ENCODE measurements around the gene PPM1H.

The PPM1H gene

GRCh38 chr12:62977883-62978282 lies 42.9 kb upstream of the PPM1H start:
- no peak for DNase-seq
- no peak for ATAC-seq (ENCODE audit: insufficient read depth, low read depth)
- Histone ChIP-seq H2AFZ (ENCODE audit: low read depth, low read length) (no peak overlapping the region), H3K4me1 (ENCODE audit: insufficient read depth, low read length) (no peaks in the 10 kb centered on the region), H3K27ac (ENCODE audit: low read length) (no peak overlapping the region), H4K20me1 (ENCODE audit: insufficient read depth, low read length) (no peaks in the 10 kb centered on the region), H3K79me2 (ENCODE audit: insufficient read depth, low read length) (no peaks in the 10 kb centered on the region), H3K4me3 (ENCODE audit: low read depth in 1 of 2, low read length in 2 of 2) (no peak overlapping the region), H3K36me3 (ENCODE audit: insufficient read depth, low read length) (no peaks in the 10 kb centered on the region), H3K27me3 (ENCODE audit: insufficient read depth, low read length, poor library complexity) (peaks cover 6% of the 10 kb centered on the region), H3K9ac (ENCODE audit: low read depth, low read length) (no peak overlapping the region), H3K9me3 (ENCODE audit: insufficient read depth, low read length, severe bottlenecking) (no peaks in the 10 kb centered on the region), H3K4me2 (ENCODE audit: insufficient read depth, low read length) (no peak overlapping the region)
- TF ChIP-seq CTCF (IDR thresholded peaks at IDR 0.05; ENCODE audit: borderline replicate concordance, extremely low read depth, low read length, poor library complexity, severe bottlenecking) (no peak), EZH2 (IDR thresholded peaks at IDR 0.05; ENCODE audit: borderline replicate concordance, low read depth, low read length, severe bottlenecking) (no peak)

- Histone ChIP-seq H3K4me2 (ENCODE audit: insufficient read depth, low read length) (no peak overlapping the region), H3K4me1 (ENCODE audit: insufficient read depth, low read length) (no peaks in the 10 kb centered on the region), H3K9ac (ENCODE audit: low read depth, low read length) (no peak overlapping the region), H3K27me3 (ENCODE audit: insufficient read depth, low read length, poor library complexity) (peaks cover 6% of the 10 kb centered on the region), H3K9me3 (ENCODE audit: insufficient read depth, low read length, severe bottlenecking) (no peaks in the 10 kb centered on the region), H3K79me2 (ENCODE audit: insufficient read depth, low read length) (no peaks in the 10 kb centered on the region), H2AFZ (ENCODE audit: low read depth, low read length) (no peak overlapping the region), H3K4me3 (ENCODE audit: low read depth in 1 of 2, low read length in 2 of 2) (no peak overlapping the region), H3K36me3 (ENCODE audit: insufficient read depth, low read length) (no peaks in the 10 kb centered on the region), H3K27ac (ENCODE audit: low read length) (no peak overlapping the region), H4K20me1 (ENCODE audit: insufficient read depth, low read length) (no peaks in the 10 kb centered on the region)
- DNase-seq (no peak), ATAC-seq (ENCODE audit: insufficient read depth, low read depth) (no peak)
- no peak for TF ChIP-seq CTCF (IDR thresholded peaks at IDR 0.05; ENCODE audit: borderline replicate concordance, extremely low read depth, low read length, poor library complexity, severe bottlenecking)
- no peak for TF ChIP-seq EZH2 (IDR thresholded peaks at IDR 0.05; ENCODE audit: borderline replicate concordance, low read depth, low read length, severe bottlenecking)
Observed at GRCh38 chr12:62977418-62977817, 42.5 kb upstream of the PPM1H start.

- Histone ChIP-seq H3K4me3 (ENCODE audit: low read depth in 1 of 2, low read length in 2 of 2) (no peak overlapping the region), H3K4me2 (ENCODE audit: insufficient read depth, low read length) (no peak overlapping the region), H3K4me1 (ENCODE audit: insufficient read depth, low read length) (no peaks in the 10 kb centered on the region), H3K79me2 (ENCODE audit: insufficient read depth, low read length) (no peaks in the 10 kb centered on the region), H4K20me1 (ENCODE audit: insufficient read depth, low read length) (no peaks in the 10 kb centered on the region), H3K36me3 (ENCODE audit: insufficient read depth, low read length) (no peaks in the 10 kb centered on the region), H3K9ac (ENCODE audit: low read depth, low read length) (no peak overlapping the region), H3K27ac (ENCODE audit: low read length) (no peak overlapping the region), H3K27me3 (ENCODE audit: insufficient read depth, low read length, poor library complexity) (peaks cover 6% of the 10 kb centered on the region), H3K9me3 (ENCODE audit: insufficient read depth, low read length, severe bottlenecking) (no peaks in the 10 kb centered on the region), H2AFZ (ENCODE audit: low read depth, low read length) (no peak overlapping the region)
- DNase-seq, result no peak
- no peak for ATAC-seq (ENCODE audit: insufficient read depth, low read depth)
- TF ChIP-seq EZH2 (IDR thresholded peaks at IDR 0.05; ENCODE audit: borderline replicate concordance, low read depth, low read length, severe bottlenecking) (no peak), CTCF (IDR thresholded peaks at IDR 0.05; ENCODE audit: borderline replicate concordance, extremely low read depth, low read length, poor library complexity, severe bottlenecking) (no peak)
Observed at GRCh38 chr12:62976110-62976662, 41.2 kb upstream of the PPM1H start.
